GM21526 (cell line): ENCODE data around the gene NADSYN1.

ENCODE experiments used
- ATAC-seq: cut with Tn5 transposase; IDR thresholded peaks from one replicate; pipeline ENCODE4 v1.9.1; 2021; ENCODE audit warnings: moderate library complexity; ENCODE audit not compliant: unreplicated experiment, low FRiP score

NADSYN1 gene

GRCh38 chr11:71472357-71472885 lies 19.4 kb downstream of the NADSYN1 start:
- no peak for ATAC-seq

GRCh38 chr11:71472941-71473792 lies 20.2 kb downstream of the NADSYN1 start:
- no peak for ATAC-seq

- no peak for ATAC-seq
These were observed 20.7 kb downstream of the NADSYN1 start for GRCh38 chr11:71473793-71474080.

- no peak for ATAC-seq
These were observed 21.3 kb downstream of the NADSYN1 start for GRCh38 chr11:71474141-71474770.

GRCh38 chr11:71474771-71475483 lies 21.9 kb downstream of the NADSYN1 start:
- no peak for ATAC-seq

GRCh38 chr11:71476031-71476430 lies 23.0 kb downstream of the NADSYN1 start:
- no peak for ATAC-seq

- ATAC-seq, result no peak
These were observed 24.1 kb downstream of the NADSYN1 start for GRCh38 chr11:71476926-71477640.

- ATAC-seq, result no peak
These were observed 24.9 kb downstream of the NADSYN1 start for GRCh38 chr11:71477641-71478527.

GRCh38 chr11:71478528-71478840 lies 25.5 kb downstream of the NADSYN1 start:
- ATAC-seq, result no peak

- no peak for ATAC-seq
These were observed 28.3 kb downstream of the NADSYN1 start for GRCh38 chr11:71481101-71481960.

- no peak for ATAC-seq
These were observed 29.2 kb downstream of the NADSYN1 start for GRCh38 chr11:71482216-71482615.

- no peak for ATAC-seq
These were observed 29.9 kb downstream of the NADSYN1 start for GRCh38 chr11:71482746-71483364.

- ATAC-seq, result no peak
These were observed 30.7 kb downstream of the NADSYN1 start for GRCh38 chr11:71483692-71484091.

- ATAC-seq, result no peak
These were observed 31.5 kb downstream of the NADSYN1 start for GRCh38 chr11:71484248-71485062.

GRCh38 chr11:71485063-71485399 lies 32.0 kb downstream of the NADSYN1 start:
- ATAC-seq, result no peak

GRCh38 chr11:71485466-71485865 lies 32.5 kb downstream of the NADSYN1 start:
- ATAC-seq, result no peak

- ATAC-seq, result no peak
These were observed 33.3 kb downstream of the NADSYN1 start for GRCh38 chr11:71486320-71486719.
